ENCODE results near the gene UBE2U.

The UBE2U gene

GRCh38 chr1:64295561-64295960 lies 92.1 kb downstream of the UBE2U start:
- no peak for DNase-seq

GRCh38 chr1:64296459-64296858 lies 93.0 kb downstream of the UBE2U start:
- DNase-seq = no peak

- DNase-seq = no peak
Observed at GRCh38 chr1:64302194-64302593, 98.8 kb downstream of the UBE2U start.

- DNase-seq = no peak
Observed at GRCh38 chr1:64302971-64303370, 99.5 kb downstream of the UBE2U start.

DNA sequence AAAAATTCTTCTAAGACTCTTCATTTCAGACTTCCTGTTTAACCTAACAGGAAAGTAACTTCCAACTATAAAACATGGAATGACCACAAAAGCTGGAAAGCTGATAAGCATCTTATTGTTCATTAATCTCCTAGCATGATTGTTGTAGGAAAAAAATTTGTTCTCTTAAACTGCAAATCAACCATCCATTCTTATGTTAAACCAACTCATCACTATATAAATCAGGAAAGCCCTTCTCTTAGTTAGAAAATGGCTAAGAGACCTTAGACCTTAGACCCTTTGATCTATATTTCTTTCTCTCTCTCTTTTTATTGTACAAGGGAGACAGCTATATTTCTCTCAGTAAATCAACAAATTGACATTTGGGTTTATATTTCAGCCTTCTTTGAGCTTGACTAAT lies 101.4 kb downstream of the UBE2U start:
- DNase-seq = no peak

GRCh38 chr1:64308866-64309265 lies 105.4 kb downstream of the UBE2U start:
- DNase-seq = no peak

- no peak for DNase-seq
Observed at GRCh38 chr1:64309431-64309831, 106.0 kb downstream of the UBE2U start.

DNA sequence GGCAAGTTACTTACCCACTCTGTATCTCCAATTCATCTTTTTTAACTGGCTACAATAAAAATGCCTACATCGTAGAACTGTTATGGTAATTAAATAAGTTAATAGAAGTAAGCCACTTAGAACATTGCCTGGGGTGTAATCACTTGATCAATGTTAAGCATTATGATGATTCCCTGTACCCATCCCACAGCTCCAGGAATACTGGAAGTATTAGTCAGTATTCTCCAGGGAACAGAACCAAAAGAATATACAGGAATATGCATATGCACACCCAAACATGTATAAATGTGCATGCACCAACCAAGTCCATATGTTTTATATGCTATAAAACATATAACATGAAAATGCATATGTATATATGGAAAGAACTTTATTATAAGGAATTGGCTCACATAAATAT lies 107.3 kb downstream of the UBE2U start:
- no peak for DNase-seq

DNA sequence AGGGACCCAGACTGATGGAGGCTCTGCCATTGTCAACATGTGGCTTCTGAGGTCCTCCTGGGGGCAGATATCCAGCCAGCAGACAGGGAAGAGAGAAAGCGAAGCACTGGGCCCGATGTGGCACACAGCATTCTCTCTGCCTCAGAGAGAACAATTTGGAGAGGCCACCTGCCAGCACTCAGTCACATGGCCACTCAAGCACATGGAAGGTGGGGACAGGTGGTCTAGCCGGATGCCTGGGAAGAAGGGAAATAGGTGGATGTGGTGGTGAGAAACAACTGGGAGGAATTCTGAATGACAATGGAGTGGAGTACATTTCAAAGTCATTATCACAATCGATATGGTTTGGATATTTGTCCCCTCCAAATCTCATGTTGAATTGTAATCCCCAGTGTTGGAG lies 109.0 kb downstream of the UBE2U start:
- DNase-seq = no peak

DNA sequence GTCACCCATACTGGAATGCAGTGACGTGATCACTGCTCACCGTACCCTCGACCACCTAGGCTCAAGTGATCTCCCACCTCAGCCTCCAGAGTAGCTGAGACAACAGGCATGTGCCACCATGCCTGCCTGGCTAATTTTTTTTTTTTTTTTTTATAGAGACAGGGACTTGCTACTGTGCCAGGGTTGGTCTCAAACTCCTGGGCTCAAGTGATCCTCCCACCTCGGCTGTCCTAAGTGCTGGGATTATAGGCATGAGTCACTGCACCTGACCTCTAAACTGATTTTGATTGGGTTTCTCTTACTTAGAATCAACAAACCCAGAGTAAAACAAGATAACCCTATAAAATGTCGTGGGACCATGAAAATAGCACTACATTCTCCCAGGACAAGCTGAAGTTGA lies 112.0 kb downstream of the UBE2U start:
- no peak for DNase-seq
